Fibroblast of lung (primary cell): Measurements from ENCODE around the gene SFXN1. TPM values are rescaled to one million over a fixed set of nuclear protein-coding genes. Genes with fewer than 3 reads are reported as not detected.

ENCODE experiments used
- DNase-seq, 2 donors: peaks; one replicate each; pipeline versions ENCODE4 v3.0.0 to v3.0.0-alpha.2; 2010; ENCODE audit warnings: low read depth in 2 of 2
- H2AFZ ChIP-seq: 2 replicates; pipeline ENCODE4 v1.5.1; 2012; ENCODE audit warnings: low read length, control low read depth, inconsistent platforms
- H3K27ac ChIP-seq: 2 replicates; pipeline ENCODE4 v1.5.1; 2011; ENCODE audit warnings: low read length, control low read depth; ENCODE audit not compliant: insufficient read depth
- H3K27me3 ChIP-seq: 2 replicates; pipeline ENCODE4 v1.5.1; 2011; ENCODE audit warnings: mild to moderate bottlenecking, low read length; ENCODE audit not compliant: control insufficient read depth, insufficient read depth
- H3K36me3 ChIP-seq: 2 replicates; pipeline ENCODE4 v1.5.1; 2011; ENCODE audit warnings: low read length; ENCODE audit not compliant: control insufficient read depth, insufficient read depth
- H3K4me1 ChIP-seq: 2 replicates; pipeline ENCODE4 v1.5.1; 2011; ENCODE audit warnings: low read length; ENCODE audit not compliant: control insufficient read depth, insufficient read depth; ENCODE audit errors: extremely low read depth
- H3K4me2 ChIP-seq: 2 replicates; pipeline ENCODE4 v1.5.1; 2011; ENCODE audit warnings: low read length, control low read depth; ENCODE audit not compliant: insufficient read depth; ENCODE audit errors: extremely low read depth
- H3K4me3 ChIP-seq, 4 experiments: fragments of 200-600 bp in 1 of 4; sonication (generic) in 1 of 4; replicated peaks in 1 of 4; 2 replicates each; pipeline ENCODE4 v1.5.1; 2011 to 2016; ENCODE audit warnings: low read length in 4 of 4, low read depth in 3 of 4, mild to moderate bottlenecking in 3 of 4, control low read depth in 2 of 4, inconsistent platforms in 1 of 4, mixed read lengths in 1 of 4; ENCODE audit not compliant: insufficient read depth in 1 of 4; ENCODE audit errors: control extremely low read depth in 1 of 4
- H3K79me2 ChIP-seq: 2 replicates; pipeline ENCODE4 v1.5.1; 2012; ENCODE audit warnings: mild to moderate bottlenecking, low read length, inconsistent platforms; ENCODE audit not compliant: control insufficient read depth, insufficient read depth
- H3K9ac ChIP-seq: 2 replicates; pipeline ENCODE4 v1.5.1; 2011; ENCODE audit warnings: mild to moderate bottlenecking, low read length, control low read depth; ENCODE audit not compliant: insufficient read depth
- H3K9me3 ChIP-seq: 2 replicates; pipeline ENCODE4 v1.5.1; 2012; ENCODE audit warnings: low read depth, low read length; ENCODE audit not compliant: control insufficient read depth, insufficient read depth
- H4K20me1 ChIP-seq: 2 replicates; pipeline ENCODE4 v1.5.1; 2011; ENCODE audit warnings: low read length; ENCODE audit not compliant: control insufficient read depth, insufficient read depth; ENCODE audit errors: extremely low read depth
- CTCF ChIP-seq, 2 donors: IDR thresholded peaks in 1 of 2; conservative IDR thresholded peaks in 1 of 2; 1 replicate in 1 of 2; 2 replicates in 1 of 2; pipeline ENCODE4 v1.5.1; 2011 to 2012; ENCODE audit warnings: low read length in 2 of 2, control low read depth in 1 of 2, inconsistent platforms in 1 of 2, low read depth in 1 of 2, mild to moderate bottlenecking in 1 of 2
- EZH2 ChIP-seq: IDR thresholded peaks from 2 replicates; pipeline ENCODE4 v1.5.1; 2012; ENCODE audit warnings: low read length, control low read depth, mild to moderate bottlenecking; ENCODE audit errors: missing control alignments
- polyA plus RNA-seq, 2 donors: library from polyadenylated mRNA; depleted of rRNA in 1 of 2; stranded (reverse) in 1 of 2; unstranded in 1 of 2; fragments of >200 nt; gene quantifications; 2 replicates each; pipeline ENCODE4 v1.2.1, GENCODE V29; 2011 to 2012; ENCODE audit warnings: missing spikeins in 1 of 2
- total RNA-seq: library from RNA; depleted of rRNA; stranded (reverse); fragments of >200 nt; gene quantifications from 2 replicates; pipeline ENCODE4 v1.2.1, GENCODE V29; 2014

SFXN1 gene
- total and polyA plus RNA-seq, 2 donors (not counting 1 experiment from before 2014, with no cell fraction given): 58.3 to 125 TPM

DNA sequence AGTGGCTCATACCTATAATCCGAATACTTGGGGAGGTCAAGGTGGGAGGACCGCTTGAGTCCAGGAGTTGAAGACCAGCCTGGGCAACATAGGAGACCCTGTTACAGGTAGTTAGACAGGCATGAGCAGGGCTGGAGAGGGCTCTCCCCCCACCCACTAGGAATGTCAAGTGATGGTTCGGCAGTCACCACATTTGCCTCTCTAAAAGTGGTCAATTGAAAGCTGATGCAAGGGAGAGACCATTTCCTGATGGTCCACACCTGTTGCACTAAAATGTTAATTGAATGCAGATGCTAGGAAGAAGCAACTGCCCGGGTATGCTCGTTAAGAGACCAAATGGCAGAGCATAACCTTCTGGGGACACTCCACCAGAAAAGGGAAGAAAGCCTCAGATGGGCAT lies 82.7 kb downstream of the SFXN1 start:
- no peak overlapping the region for H2AFZ ChIP-seq
- H3K4me1 ChIP-seq: no peaks in the 10 kb centered on the region
- TF ChIP-seq EZH2 (no peak), CTCF (conservative IDR thresholded peaks at IDR 0.05 in 1 of 2, IDR thresholded peaks at IDR 0.05 in 1 of 2; ENCODE audit: low read depth in 1 of 2, low read length in 2 of 2) (no peak)
- H4K20me1 ChIP-seq: no peaks in the 10 kb centered on the region
- no peaks in the 10 kb centered on the region for H3K36me3 ChIP-seq
- no peaks in the 10 kb centered on the region for H3K9me3 ChIP-seq
- no peak for DNase-seq
- no peak overlapping the region for H3K4me2 ChIP-seq
- H3K4me3 ChIP-seq: no peak overlapping the region
- H3K27ac ChIP-seq: no peak overlapping the region
- H3K27me3 ChIP-seq: no peaks in the 10 kb centered on the region
- no peak overlapping the region for H3K9ac ChIP-seq
- H3K79me2 ChIP-seq: no peaks in the 10 kb centered on the region

DNA sequence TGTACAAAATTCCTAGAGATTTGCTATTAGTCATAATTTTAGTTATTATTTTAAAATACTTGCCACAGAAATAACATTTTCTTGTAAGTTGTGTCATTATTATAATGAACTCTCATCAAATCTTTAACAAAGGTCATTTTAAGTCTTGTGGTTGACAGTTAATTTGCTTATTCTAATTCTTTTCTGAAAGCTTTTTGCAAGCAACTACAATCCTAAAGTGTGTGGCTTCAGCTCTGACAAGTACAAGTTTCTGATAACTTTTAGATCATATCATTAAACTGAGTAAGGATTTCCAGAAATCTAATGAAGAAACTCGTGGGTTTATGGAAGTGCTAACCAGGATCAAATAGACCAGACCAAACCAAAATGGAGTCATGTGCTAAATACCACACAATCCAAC lies 86.4 kb downstream of the SFXN1 start:
- H3K9me3 ChIP-seq: no peaks in the 10 kb centered on the region
- H3K36me3 ChIP-seq: no peaks in the 10 kb centered on the region
- no peaks in the 10 kb centered on the region for H4K20me1 ChIP-seq
- no peaks in the 10 kb centered on the region for H3K79me2 ChIP-seq
- no peak overlapping the region for H3K4me3 ChIP-seq
- DNase-seq: no peak
- no peak overlapping the region for H3K9ac ChIP-seq
- H3K27me3 ChIP-seq: no peaks in the 10 kb centered on the region
- no peak overlapping the region for H2AFZ ChIP-seq
- no peak overlapping the region for H3K27ac ChIP-seq
- H3K4me2 ChIP-seq: no peak overlapping the region
- TF ChIP-seq EZH2 (no peak), CTCF (conservative IDR thresholded peaks at IDR 0.05 in 1 of 2, IDR thresholded peaks at IDR 0.05 in 1 of 2; ENCODE audit: low read depth in 1 of 2, low read length in 2 of 2) (no peak)
- no peaks in the 10 kb centered on the region for H3K4me1 ChIP-seq

DNA sequence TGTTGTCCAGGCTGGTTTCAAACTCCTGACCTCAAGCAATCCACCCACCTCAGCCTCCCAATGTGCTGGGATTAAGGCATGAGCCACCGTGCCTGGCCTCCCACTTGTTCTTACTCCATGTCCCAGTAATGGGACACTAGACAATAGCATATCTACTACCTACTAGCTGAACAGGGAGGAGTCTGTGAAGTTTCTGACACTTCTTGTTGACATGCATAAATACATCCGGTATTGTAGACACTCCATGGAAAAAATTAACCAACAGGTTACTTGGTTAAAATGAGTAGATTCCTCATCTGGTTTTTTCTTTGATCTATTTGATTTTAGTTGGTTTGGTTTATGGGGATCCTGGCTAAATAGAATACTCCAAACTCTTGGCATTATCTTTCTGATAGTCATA lies 88.3 kb downstream of the SFXN1 start:
- Histone ChIP-seq H3K27me3 (no peaks in the 10 kb centered on the region), H3K36me3 (no peaks in the 10 kb centered on the region), H3K9ac (no peak overlapping the region), H3K4me1 (no peaks in the 10 kb centered on the region), H3K4me2 (no peak overlapping the region), H2AFZ (no peak overlapping the region), H3K4me3 (no peak overlapping the region), H3K9me3 (no peaks in the 10 kb centered on the region), H4K20me1 (no peaks in the 10 kb centered on the region), H3K79me2 (no peaks in the 10 kb centered on the region), H3K27ac (no peak overlapping the region)
- TF ChIP-seq CTCF (conservative IDR thresholded peaks at IDR 0.05 in 1 of 2, IDR thresholded peaks at IDR 0.05 in 1 of 2; ENCODE audit: low read depth in 1 of 2, low read length in 2 of 2) (no peak), EZH2 (no peak)
- DNase-seq: no peak
